GM21825 (cell line): ENCODE results near the gene COG5.

Experiments
- ATAC-seq: cut with Tn5 transposase; IDR thresholded peaks from one replicate; pipeline ENCODE4 v1.9.1; 2021; ENCODE audit warnings: mild to moderate bottlenecking, moderate library complexity; ENCODE audit not compliant: unreplicated experiment

Gene COG5

DNA sequence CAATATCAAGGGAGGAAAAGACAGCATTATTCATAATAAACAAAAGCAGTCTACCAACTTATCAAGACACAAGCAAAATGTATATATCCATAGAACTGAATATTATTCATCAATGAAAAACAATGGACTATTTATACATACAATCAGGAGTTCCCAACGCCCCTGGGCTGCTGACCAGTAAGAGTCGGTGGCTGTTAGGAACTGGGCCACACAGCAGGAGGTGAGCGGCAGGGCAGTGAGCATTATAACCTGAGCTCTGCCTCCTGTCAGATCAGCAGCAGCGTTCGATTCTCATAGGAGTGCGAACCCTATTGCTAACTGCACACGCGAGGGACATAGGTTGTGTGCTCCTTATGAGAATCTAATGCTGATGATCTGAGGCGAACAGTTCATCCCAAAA lies 165.6 kb downstream of the COG5 start:
- ATAC-seq, result no peak

DNA sequence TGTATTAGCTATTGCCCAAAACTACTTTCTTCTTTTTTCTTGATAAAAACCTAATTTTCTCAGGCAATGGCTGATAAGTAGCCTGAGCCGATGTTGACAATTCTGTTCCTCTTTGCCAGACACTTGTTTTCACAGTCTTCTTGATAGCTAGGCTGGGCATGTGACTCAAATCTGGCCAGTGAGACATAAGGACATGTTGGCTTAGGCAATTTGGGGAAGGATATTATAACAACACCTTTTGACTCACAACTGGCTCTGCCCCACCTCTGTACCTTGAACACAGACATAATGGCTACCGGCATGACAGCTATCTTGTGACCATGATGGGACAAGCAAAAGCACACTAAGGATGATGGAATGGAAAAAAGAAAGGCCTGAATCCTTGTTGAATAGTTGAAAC lies 166.7 kb downstream of the COG5 start:
- no peak for ATAC-seq

DNA sequence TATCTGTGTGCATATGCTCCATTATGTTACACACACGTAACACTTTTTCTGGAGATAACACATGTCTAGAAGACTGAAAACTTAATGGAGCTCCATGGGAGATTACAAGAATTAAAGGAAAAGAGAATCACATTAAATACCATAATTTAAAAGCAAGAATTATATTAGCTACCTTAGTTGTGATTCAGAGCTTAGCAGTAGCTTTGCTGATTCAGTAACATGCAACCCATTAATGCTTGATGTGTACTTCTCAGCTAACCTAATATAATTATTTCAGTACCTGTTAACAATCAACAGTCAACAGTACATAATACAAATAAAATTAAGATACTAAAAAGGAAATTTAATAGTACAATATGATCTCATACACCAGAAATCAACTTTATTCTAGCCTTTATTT lies 167.6 kb downstream of the COG5 start:
- ATAC-seq, result no peak

DNA sequence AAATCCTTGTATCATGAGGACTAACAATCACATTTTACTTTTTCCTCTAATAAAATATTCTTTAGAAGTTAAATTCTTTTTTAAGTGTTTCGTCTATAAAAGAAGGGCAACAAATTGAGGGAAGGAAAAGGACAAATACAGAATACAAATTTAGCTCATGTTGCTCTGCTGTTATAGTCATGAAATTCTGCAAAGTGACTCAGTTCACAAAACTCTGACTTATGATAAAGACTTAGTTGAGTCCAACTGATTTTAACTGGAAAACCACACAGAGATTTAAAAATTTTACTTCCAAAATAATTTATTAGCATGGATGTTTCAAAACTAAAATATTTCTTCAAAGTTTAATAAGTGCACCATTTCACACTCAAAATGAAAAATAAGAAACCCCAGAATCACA lies 168.9 kb downstream of the COG5 start:
- no peak for ATAC-seq

DNA sequence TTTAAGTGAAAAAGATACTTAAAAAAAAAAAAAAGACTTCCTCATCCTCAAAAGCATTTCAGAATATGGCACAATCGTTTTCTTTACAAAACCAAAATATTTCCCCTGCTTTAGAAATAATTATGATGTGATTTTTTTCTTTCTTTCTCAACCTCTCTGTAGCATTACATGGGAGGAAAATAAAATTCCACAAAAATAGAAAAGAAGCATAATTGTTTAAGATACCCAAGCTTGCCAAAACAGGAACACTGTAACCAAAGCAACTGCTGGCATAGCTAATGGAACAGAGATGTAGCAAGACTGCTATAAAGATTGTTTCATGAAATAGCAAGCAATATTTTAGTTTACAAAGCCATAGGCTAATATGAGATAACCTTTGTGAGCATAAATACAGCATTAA lies 169.4 kb downstream of the COG5 start:
- ATAC-seq, result no peak

DNA sequence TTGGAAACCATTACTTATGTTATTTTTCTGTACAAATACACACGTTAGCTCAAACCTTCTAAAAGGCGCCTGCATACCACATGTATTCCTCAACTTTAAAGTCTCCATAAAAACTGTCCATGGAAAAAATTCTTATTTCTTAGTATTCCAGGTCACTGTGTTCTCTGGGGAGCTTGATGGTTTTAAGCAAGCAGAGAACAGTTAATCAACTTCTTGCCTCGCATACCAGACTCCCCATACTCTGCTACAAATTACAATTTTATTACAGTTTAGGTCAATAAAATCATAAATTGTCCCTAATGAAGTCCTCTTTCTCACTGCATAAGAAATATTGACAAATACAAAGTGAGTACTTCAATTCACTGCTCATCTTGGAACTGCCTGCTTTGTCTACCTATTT lies 170.9 kb downstream of the COG5 start:
- ATAC-seq, result no peak

DNA sequence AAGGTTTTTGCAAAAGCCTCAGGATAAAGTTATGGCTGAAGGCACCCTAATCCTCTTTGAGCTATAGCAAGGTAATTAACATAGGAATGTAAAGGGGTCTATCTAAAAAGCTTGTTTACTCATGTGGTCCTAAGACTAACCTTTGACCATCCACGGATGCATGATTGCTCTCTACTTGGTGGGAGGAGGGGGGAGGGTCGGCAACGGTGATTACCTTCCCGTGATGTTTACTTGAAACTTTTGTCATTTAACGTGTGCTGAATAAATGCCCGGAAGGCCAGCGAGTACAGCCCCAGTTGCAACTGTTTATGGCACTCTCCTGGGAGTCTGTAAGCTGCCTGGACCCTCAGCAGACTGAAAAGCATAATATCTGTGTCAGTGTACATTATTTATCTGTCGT lies 172.8 kb downstream of the COG5 start:
- no peak for ATAC-seq

DNA sequence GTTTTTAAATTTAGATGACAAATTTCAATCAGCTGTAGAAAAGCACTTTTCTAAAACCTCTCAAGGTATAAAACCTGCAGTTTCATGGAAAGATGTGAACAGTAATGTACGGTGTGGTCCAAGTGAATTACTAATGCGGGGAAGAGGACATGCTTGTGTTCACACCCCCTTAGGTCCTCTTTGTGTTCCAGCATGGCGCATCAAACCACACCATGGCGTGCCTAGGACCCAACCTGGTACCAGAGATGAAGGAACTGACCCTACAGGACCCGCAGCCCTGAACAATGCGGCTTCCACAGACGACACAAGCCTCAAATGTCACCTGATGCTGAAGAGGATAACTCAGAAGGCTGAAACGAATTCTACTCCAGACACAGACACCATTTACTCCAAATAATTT lies 175.1 kb downstream of the COG5 start:
- no peak for ATAC-seq

DNA sequence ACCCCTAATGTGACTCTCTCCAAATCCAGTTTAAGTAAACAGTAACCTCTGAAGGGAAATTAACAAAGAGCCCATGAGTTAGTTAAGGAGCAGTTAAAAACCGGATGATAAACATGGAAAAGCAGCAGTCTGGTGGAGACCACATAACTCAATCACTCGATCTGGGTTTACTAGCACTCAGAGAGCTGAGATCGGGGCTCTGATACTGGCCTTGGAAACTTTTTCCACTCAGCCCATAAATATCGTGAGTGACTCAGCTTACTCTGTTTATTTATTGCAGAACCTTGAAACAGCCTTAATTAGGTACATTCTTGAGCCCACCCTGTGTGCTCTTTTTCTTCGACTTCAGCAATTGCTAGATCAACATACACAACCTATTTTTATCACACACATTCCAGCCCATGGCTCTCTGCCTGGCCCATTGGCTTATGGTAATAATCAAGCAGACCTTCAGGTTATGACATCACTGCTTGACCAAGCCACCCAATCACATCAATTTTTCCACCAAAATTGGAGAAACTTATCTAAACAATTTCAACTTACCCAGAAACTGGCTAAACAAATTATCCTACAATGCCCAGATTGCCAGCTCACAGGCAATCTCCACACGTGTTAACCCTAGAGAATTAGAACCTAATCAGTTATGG lies 176.0 kb downstream of the COG5 start:
- no peak for ATAC-seq

DNA sequence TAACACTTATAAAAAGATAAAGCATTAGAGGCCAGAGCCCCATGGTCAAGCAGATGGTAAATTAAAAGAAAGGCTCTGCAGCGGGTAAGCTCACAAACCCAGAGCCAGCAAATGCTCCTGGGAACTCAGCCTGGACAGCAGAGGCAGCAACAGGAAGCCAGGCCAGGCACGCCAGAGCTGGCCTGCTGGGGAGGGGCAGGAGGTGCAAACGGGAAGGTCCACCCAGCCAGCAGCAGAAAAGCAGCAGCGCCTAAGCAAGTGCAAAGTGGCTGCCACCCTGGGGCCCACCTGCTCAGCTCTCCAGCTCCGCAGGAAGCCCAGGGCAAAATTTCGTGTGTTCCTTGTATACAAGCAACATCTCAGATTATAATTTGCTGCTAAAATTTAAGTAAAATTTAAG lies 176.6 kb downstream of the COG5 start:
- no peak for ATAC-seq

DNA sequence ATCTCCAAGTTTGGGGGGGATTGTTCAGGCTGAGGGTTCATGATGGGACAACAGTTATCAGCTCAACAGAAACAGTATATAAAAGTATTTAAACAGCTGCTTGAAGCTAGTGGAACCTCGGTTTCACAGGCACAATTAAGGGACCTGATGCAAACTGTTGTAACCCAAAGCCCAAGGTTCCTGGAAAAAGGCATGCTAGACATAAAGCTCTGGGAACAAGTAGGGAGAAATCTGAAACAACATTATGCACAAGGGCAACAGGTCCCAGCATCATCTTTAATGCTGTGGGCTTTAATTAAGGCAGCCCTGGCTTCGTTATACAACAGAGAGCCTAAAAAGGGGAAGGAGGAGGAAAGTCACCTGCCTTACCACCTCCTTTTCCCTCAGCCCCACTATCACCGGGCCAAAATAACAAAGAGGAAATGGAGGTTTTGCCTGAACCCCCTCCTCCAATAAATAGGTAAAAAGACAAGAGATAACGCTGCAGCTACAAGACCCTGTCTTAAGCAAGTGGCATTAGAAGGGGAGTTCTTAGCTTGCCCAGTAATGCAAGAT lies 177.1 kb downstream of the COG5 start:
- no peak for ATAC-seq

DNA sequence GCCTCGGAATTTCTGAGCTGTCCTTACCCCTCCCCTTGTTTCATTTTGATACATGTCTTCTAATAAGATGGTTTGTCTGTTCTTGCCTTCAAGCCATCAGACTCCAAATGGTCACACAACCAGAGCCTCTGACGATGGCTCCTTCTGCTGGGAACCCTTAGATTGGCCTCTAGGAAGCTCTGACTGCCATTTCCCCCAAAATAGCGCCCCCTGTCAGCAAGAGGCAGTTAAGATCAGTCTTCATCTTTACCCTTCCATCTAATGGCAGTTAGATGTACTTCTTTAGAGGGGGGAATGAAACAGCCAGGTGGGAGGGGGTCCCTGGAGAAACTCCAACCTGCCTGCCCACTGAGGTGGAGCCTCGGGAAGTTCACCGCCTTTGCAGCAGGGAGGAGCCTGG lies 179.7 kb downstream of the COG5 start:
- ATAC-seq, result no peak

DNA sequence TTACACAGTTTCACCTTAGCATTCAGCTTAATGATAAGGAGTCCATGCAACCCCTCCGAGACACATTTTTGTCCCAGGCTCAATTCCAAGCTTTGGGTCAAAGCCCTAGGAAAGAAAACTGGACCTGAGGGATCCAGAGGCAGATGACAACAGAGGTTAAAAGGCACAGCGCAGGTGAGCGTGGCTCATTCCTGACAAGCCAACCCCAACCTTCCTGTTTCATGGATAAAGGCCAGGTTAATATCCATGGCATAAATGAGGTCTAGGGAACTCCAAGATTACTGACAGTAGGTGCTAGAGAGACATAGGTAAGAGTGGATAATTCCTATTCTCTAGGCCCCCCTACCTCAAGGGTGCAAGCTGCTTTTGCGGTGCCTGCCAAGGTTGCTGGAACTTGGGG lies 180.5 kb downstream of the COG5 start:
- ATAC-seq, result no peak

DNA sequence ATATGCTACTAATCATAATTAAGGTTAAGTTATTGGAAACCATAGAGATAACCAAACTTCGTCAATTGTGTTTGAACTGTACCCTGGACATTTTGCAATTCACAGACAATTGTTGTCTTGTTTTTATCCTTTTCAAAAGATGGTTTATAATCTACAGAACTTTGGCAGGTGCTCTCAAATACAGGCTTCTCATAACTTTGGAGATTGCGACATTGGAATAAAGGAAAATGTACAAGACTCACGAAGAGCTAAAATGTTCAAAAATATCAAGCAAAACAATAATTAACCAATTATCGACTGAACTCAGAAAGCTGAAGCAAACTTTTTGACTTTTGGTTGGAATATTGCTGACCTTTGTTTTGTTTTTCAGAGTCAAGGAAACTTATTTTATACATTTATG lies 182.3 kb downstream of the COG5 start:
- no peak for ATAC-seq

DNA sequence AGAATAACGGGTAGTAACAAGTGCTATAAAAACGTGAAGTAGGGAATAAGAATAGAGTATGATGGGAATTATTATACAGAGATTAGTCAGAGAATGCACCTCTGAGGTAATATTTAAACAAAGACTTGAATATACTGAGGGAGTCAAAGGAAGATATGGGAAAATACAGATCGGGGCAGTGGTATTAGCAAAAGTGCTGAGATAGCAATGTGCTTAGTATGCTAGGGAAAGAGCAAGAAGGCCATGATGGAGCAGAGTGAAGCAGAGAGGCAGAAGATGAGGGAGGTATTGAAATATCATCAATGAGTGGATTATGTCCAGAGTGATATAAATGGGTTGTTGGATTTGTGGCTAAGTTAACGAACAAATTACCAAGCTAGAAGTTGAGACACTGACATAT lies 190.4 kb downstream of the COG5 start:
- ATAC-seq, result no peak

DNA sequence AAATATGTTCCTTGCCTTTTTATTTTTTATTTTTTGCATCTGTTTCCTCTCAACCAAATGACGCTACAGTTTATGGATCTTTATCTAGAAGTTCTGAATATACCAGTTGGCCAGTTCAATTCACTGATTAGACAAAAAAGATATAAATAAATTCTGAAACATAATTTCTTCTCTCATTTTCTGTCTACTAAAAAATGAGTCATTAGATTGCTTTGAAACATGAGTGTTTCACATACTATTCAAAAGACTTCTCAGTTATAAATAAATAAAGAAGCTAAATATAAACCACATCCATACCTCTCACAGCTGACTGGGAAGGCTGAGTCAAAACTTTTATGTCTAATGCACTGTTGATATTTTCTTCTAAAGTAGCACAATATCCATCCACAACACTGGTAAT lies 191.4 kb downstream of the COG5 start:
- ATAC-seq, result no peak

DNA sequence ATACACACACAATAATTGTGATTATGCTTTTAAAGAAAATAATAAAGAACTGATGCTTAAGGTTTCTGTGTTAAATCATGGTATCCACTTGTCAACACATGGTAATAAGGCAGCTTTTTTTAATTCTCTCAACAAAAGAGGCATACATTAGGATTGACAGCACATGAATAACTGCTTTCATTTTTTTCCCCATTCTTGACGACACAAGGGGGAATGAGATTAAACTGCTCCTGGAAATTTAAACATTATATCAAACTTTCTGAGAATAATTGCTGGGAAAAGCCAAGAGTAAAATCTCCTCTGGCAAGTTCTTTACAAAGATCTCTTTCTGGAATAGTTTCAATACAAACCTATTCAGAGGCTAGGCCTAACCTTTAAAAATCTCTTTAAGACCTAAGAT lies 192.9 kb downstream of the COG5 start:
- no peak for ATAC-seq

DNA sequence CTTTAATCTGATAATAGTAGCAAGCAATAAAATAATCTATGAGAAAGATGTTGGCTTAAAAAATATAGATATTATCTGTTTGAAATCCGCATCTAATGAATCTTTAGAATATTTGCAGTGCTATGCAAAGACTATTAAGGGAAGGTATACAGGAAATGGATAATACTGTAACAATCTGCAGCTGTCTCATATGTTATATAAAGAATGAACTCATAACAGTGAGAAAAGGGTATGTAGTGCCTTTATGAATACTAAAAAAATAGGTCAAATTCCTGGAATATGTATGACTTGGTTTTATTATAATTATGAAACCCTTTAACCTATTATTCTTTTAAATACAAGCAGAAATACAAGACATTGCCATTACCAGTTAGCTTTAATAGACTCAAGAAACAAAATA lies 198.9 kb downstream of the COG5 start:
- ATAC-seq, result no peak

DNA sequence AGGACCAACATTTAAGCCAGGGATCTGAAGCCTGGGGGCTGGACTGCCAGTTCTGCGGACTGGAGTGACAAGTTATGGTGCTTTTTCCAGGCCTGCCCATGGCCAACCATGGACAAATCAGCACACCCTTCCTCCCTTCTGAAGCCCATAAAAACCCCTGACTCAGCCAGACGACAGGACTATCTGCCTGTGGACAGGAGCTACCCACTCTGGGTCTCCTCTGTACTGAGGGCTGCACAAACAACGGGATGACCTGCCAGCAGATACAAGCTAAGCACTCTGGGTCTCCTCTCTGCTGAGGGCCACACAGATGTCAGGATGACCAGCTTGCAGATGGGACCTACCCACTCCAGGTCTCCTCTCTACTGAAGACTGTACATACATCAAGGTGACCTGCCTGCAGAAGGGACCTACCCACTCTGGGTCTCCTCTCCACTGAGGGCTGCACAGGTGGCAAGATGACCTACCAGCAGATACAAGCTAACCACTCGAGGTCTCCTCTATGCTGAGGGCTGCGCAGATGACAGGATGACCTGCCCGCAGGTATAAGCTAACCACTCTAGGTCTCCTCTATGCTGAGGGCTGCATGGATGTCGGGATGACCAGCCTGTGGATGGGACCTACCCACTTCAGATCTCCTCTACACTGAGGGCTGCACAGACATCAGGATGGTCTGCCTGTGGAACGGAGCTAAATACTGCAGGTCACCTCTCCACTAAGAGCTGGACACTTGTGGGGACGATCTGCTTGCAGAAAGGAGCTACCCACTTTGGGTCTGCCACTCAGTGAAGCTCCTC lies 204.0 kb downstream of the COG5 start:
- no peak for ATAC-seq

DNA sequence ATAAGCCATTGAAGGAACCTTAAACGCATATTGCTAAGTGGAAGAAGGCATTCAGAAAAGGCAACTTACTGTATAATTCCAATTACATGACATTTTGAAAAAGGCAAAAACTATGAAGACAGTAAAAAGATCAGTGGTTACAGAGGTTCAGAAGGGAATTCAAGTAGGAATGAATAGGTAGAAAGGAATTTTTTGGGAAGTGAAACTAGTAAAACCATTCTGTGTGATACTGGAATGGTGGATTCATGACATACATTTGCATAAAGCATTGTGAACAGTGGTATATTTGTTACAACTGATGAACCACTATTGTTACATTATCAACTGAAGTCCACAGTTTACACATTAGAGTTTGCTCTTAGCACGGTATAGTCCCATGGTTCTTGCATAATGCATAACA lies 208.1 kb downstream of the COG5 start:
- no peak for ATAC-seq

DNA sequence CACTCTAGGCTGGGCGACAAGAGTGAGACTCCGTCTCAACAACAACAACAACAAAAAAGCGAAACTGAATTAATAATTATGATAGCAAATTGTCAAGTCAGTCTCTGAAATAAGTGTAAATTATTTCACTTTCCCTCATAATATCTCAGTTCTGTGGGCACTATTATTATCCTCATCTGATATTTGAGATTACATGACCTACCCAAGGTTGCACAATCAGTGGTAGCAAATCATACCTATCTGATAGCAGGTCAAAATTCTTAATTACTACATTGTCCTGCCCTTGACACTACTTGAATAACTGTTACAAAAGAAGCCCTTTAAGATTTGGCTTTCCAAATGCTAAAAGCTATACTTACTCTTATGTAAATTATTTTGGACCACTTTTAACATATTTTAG lies 209.1 kb downstream of the COG5 start:
- no peak for ATAC-seq

DNA sequence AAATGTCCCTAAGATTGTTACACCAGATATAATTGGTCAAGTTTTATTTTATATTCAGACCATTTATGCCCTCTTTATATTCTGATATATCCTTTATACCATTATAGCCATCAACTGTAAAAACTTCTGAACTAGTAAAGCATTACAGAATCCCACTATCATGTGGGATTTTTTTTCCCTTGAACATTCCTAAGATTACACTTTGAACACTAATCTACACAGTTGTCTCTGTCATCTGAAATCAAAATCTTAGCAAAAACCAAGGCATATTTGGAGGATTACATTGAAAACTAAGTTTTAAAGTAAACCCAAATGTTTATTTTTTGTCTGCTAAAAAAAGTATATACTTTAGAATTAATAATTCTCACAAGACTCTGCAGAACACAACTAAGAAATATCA lies 210.0 kb downstream of the COG5 start:
- ATAC-seq, result no peak

DNA sequence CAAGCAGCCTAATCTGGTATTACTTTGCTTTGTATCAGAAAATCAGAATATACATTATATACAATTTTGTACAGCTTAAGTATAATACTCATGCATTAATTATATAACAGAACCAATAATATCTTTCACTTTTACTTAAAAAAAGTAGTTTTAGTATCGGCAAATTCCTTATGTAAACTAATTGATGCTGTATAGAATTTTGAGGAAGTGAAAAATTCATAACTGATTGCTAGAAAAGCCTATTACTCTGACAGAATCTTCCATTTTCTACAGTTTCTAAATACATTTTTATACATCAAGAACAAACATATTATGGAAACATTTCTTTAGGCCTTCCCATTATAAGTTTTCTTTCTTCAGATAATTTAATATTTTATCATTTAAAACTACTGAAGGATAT lies 217.8 kb downstream of the COG5 start:
- ATAC-seq, result no peak
